Tibial nerve (tissue), 4 donors: ENCODE data around the gene STXBP2.

ENCODE experiments used
- EP300 ChIP-seq, 2 donors: sonication (generic); formaldehyde crosslinking; IDR thresholded peaks; one replicate each; pipeline ENCODE4 v1.6.1; 2017; ENCODE audit warnings: antibody characterized with exemption in 2 of 2, mild to moderate bottlenecking in 1 of 2
- POLR2A ChIP-seq, 2 donors: fragments of 450-650 bp; IDR thresholded peaks; one replicate each; pipeline ENCODE4 v1.6.1; 2017; ENCODE audit warnings: antibody characterized with exemption in 2 of 2, mild to moderate bottlenecking in 2 of 2, moderate library complexity in 2 of 2
- TF ChIP-seq, protein P1 (sequence below), 5 experiments: fragments of 200-600 bp in 3 of 5; fragments of 450-650 bp in 2 of 5; sonication (generic) in 3 of 5; IDR thresholded peaks; one replicate each; pipeline ENCODE4 v1.5.1; 2016 to 2019; ENCODE audit warnings: antibody characterized with exemption in 5 of 5, mild to moderate bottlenecking in 3 of 5, moderate library complexity in 2 of 5

DNA sequence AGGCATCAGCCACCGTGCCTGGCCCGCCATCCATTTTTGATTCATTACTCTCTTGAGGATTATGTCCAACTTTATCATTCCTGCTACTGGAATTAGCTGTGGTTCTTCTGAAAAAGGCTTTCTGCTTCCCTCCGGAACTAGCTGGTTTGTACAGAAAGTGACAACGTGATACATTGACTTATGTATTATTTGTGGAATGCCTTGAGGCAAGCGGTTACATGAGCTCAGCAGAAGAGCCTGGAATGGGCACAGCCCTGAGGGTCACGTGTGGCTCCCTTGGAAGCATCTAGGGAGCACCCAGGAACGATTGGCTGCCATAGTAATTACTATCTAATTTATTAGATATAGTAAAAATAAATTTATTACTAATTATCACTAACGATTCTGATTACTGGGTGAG, 17.5 kb downstream of the STXBP2 start:
- TF ChIP-seq, protein P1, sequence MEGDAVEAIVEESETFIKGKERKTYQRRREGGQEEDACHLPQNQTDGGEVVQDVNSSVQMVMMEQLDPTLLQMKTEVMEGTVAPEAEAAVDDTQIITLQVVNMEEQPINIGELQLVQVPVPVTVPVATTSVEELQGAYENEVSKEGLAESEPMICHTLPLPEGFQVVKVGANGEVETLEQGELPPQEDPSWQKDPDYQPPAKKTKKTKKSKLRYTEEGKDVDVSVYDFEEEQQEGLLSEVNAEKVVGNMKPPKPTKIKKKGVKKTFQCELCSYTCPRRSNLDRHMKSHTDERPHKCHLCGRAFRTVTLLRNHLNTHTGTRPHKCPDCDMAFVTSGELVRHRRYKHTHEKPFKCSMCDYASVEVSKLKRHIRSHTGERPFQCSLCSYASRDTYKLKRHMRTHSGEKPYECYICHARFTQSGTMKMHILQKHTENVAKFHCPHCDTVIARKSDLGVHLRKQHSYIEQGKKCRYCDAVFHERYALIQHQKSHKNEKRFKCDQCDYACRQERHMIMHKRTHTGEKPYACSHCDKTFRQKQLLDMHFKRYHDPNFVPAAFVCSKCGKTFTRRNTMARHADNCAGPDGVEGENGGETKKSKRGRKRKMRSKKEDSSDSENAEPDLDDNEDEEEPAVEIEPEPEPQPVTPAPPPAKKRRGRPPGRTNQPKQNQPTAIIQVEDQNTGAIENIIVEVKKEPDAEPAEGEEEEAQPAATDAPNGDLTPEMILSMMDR (IDR thresholded peaks at IDR 0.05), result no peak
- TF ChIP-seq POLR2A (IDR thresholded peaks at IDR 0.05) (no peak), EP300 (IDR thresholded peaks at IDR 0.05) (no peak)
